ENCODE results near the gene ZNF732. TPM values are rescaled to one million over a fixed set of nuclear protein-coding genes. Genes with fewer than 3 reads are reported as not detected.

ZNF732 gene
- total and polyA plus RNA-seq, 12 donors: 0.08 to 1.7 (median 0.19) TPM; not detected in 7

GRCh38 chr4:302381-302780 lies 2.9 kb downstream of the ZNF732 start:
- Histone ChIP-seq H3K36me3 (replicated peaks in 1 of 2) (no peaks in the 10 kb centered on the region), H3K4me1 (replicated peaks in 1 of 2) (no peaks in the 10 kb centered on the region), H3K27ac (no peak overlapping the region), H3K4me3 (no peak overlapping the region), H3K9me3 (replicated peaks in 1 of 3) (no peaks in the 10 kb centered on the region), H3K27me3 (peaks cover 7% of the 10 kb centered on the region)
- no peak for DNase-seq
- intact Hi-C loops (cut with DNase I): no loop called here
- 85 to 93% (median 91%) methylated on average over 4 of the region's 4 CpGs for WGBS, 4 donors
- TF ChIP-seq CTCF (IDR thresholded peaks at IDR 0.05): no peak
- TF ChIP-seq POLR2A (IDR thresholded peaks at IDR 0.05): no peak

GRCh38 chr4:294732-295131 lies 10.5 kb downstream of the ZNF732 start:
- no peaks in the 10 kb centered on the region for H3K4me1 ChIP-seq (replicated peaks in 1 of 2)
- WGBS, 4 donors: 91 to 94% (median 93%) methylated on average over 3 of the region's 3 CpGs
- no peaks in the 10 kb centered on the region for H3K27me3 ChIP-seq
- no peak overlapping the region for H3K4me3 ChIP-seq
- DNase-seq: no peak
- intact Hi-C loops (cut with DNase I): no loop called here
- no peaks in the 10 kb centered on the region for H3K9me3 ChIP-seq (replicated peaks in 1 of 3)
- TF ChIP-seq POLR2A (IDR thresholded peaks at IDR 0.05): no peak
- TF ChIP-seq CTCF (IDR thresholded peaks at IDR 0.05): no peak
- no peaks in the 10 kb centered on the region for H3K36me3 ChIP-seq (replicated peaks in 1 of 2)
- H3K27ac ChIP-seq: no peak overlapping the region

- Histone ChIP-seq H3K27ac (no peak overlapping the region), H3K4me1 (replicated peaks in 1 of 2) (no peaks in the 10 kb centered on the region), H3K4me3 (no peak overlapping the region), H3K27me3 (no peaks in the 10 kb centered on the region), H3K36me3 (replicated peaks in 1 of 2) (no peaks in the 10 kb centered on the region), H3K9me3 (replicated peaks in 1 of 3) (peaks cover 0 to 7% (median 0%) of the 10 kb centered on the region in 3 donors)
- no peak for DNase-seq
- TF ChIP-seq POLR2A (IDR thresholded peaks at IDR 0.05) (no peak), CTCF (IDR thresholded peaks at IDR 0.05) (no peak)
- WGBS, 4 donors: 88 to 92% (median 88%) methylated on average over 2 of the region's 2 CpGs
- intact Hi-C loops (cut with DNase I): no loop called here
Observed at GRCh38 chr4:288891-289290, 16.4 kb downstream of the ZNF732 start.

- WGBS, 4 donors: 81 to 91% (median 90%) methylated on average over 5 of the region's 5 CpGs
- H3K27me3 ChIP-seq: no peaks in the 10 kb centered on the region
- no peak overlapping the region for H3K4me3 ChIP-seq
- no peak for DNase-seq
- H3K27ac ChIP-seq: no peak overlapping the region
- intact Hi-C loops (cut with DNase I): no loop called here
- H3K36me3 ChIP-seq (replicated peaks in 1 of 2): no peaks in the 10 kb centered on the region
- peaks cover 9 to 57% (median 40%) of the 10 kb centered on the region in 3 donors for H3K9me3 ChIP-seq (replicated peaks in 1 of 3)
- TF ChIP-seq POLR2A (IDR thresholded peaks at IDR 0.05) (no peak), CTCF (IDR thresholded peaks at IDR 0.05) (no peak)
- no peaks in the 10 kb centered on the region for H3K4me1 ChIP-seq (replicated peaks in 1 of 2)
Observed at GRCh38 chr4:273309-274017, 31.8 kb downstream of the ZNF732 start.
